Measurements from ENCODE around the gene CMTM4.

DNA sequence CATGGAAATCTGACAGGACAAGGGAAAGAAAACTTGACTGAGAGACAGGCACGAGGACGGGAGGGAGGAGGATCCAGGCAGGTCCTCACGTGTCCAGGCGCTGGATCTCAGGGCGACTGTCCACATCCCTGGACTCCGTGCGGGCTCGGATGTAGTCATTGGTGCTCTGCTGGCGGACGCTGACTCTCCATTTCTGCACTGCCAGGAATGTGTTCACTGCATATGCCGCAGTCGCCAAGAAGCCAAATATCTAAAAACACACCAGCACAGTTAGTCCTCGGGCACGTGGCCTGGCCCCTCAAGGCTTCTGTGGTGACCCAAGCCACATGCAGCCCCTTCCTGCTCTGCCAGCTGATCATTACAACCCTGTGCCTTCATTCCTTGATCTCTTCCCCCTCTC is 74.6 kb downstream of the CMTM4 start:
- TF ChIP-seq, protein P1, sequence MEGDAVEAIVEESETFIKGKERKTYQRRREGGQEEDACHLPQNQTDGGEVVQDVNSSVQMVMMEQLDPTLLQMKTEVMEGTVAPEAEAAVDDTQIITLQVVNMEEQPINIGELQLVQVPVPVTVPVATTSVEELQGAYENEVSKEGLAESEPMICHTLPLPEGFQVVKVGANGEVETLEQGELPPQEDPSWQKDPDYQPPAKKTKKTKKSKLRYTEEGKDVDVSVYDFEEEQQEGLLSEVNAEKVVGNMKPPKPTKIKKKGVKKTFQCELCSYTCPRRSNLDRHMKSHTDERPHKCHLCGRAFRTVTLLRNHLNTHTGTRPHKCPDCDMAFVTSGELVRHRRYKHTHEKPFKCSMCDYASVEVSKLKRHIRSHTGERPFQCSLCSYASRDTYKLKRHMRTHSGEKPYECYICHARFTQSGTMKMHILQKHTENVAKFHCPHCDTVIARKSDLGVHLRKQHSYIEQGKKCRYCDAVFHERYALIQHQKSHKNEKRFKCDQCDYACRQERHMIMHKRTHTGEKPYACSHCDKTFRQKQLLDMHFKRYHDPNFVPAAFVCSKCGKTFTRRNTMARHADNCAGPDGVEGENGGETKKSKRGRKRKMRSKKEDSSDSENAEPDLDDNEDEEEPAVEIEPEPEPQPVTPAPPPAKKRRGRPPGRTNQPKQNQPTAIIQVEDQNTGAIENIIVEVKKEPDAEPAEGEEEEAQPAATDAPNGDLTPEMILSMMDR (IDR thresholded peaks at IDR 0.05): no peak
- TF ChIP-seq POLR2A (IDR thresholded peaks at IDR 0.05): no peak
- TF ChIP-seq EP300 (IDR thresholded peaks at IDR 0.05): no peak

Data from tibial nerve (tissue), 4 donors.